ENCODE data around the gene TRIM50. TPM values are rescaled to one million over a fixed set of nuclear protein-coding genes. Genes with fewer than 3 reads are reported as not detected.

TRIM50 gene
- total RNA-seq, 1 experiment from 2014 or later: not detected

DNA sequence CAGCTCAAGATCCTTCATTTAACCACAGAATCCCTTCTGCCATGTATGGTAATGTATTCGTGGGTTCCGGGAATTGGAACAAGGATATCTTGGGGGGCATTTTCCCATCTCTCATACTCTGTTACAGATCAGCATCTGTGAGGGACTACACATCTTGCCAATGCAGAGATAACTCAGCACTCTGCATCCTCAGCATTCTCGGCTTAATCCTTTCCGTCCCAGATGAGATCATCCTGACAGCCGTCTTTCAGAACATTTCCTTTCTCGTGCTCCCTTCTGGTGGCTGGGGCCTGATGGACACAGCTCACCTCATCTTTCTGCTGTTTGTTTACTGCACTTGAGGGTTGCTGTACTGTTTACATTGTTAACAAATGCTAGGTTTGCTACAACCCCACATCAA is 25.4 kb upstream of the TRIM50 start:
- Histone ChIP-seq H3K27me3 (ENCODE audit: insufficient read depth, low read depth) (no peaks in the 10 kb centered on the region), H3K79me2 (ENCODE audit: low read depth) (no peaks in the 10 kb centered on the region), H3K4me3 (no peak overlapping the region), H4K20me1 (ENCODE audit: insufficient read depth) (no peaks in the 10 kb centered on the region), H3K4me2 (no peak overlapping the region), H3K27ac (no peak overlapping the region), H3K4me1 (replicated peaks; ENCODE audit: insufficient read depth) (peaks cover 9% of the 10 kb centered on the region), H3K9me3 (ENCODE audit: insufficient read depth, low read depth) (no peaks in the 10 kb centered on the region), H3K36me3 (ENCODE audit: low read depth) (no peaks in the 10 kb centered on the region), H3F3A (ENCODE audit: insufficient read depth, low read depth) (peaks cover 6% of the 10 kb centered on the region; the same call in 1 of the 2 replicates), H3K9me2 (ENCODE audit: insufficient read depth) (no peaks in the 10 kb centered on the region), H2AFZ (no peak overlapping the region)
- CTCF ChIA-PET: interaction anchor here (0.7 kb wide), 1 partner anchor 51 kb away, joined by 11 read pairs; no protein-coding TSS in a partner anchor
- DNase-seq: no peak
- no TSS peak for BruUV-seq (replicated peaks)
- TF ChIP-seq, protein P1, sequence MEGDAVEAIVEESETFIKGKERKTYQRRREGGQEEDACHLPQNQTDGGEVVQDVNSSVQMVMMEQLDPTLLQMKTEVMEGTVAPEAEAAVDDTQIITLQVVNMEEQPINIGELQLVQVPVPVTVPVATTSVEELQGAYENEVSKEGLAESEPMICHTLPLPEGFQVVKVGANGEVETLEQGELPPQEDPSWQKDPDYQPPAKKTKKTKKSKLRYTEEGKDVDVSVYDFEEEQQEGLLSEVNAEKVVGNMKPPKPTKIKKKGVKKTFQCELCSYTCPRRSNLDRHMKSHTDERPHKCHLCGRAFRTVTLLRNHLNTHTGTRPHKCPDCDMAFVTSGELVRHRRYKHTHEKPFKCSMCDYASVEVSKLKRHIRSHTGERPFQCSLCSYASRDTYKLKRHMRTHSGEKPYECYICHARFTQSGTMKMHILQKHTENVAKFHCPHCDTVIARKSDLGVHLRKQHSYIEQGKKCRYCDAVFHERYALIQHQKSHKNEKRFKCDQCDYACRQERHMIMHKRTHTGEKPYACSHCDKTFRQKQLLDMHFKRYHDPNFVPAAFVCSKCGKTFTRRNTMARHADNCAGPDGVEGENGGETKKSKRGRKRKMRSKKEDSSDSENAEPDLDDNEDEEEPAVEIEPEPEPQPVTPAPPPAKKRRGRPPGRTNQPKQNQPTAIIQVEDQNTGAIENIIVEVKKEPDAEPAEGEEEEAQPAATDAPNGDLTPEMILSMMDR (conservative IDR thresholded peaks at IDR 0.05): no peak
- POLR2A ChIA-PET (ENCODE audit: unreplicated experiment): no interaction called here
- intact Hi-C loops (cut with micrococcal nuclease; ENCODE audit: unreplicated experiment): no loop called here

DNA sequence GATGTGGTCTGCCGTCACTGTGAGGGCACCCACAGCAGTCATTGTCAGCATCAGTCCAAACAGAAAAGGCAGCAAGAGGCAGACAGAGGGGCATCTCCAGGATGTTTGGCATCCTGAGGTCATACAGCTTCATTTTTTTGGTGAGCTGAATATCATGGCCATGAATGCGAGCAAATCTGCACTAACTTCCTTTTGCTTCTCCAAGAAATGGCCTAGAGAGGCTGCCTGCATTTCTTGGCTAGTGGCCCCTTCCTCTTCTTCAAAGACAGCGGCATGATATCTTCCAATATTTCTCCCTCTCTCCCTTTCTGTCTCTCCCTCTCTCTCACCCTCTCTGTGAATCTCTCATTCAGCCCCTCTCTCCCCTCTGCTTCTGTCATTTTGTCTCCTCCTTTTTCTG is 24.9 kb upstream of the TRIM50 start:
- intact Hi-C loops (cut with micrococcal nuclease; ENCODE audit: unreplicated experiment): no loop called here
- peaks cover 1% of the 10 kb centered on the region; the same call in 1 of the 2 replicates for H3F3A ChIP-seq (ENCODE audit: insufficient read depth, low read depth)
- H3K4me1 ChIP-seq (replicated peaks; ENCODE audit: insufficient read depth): peaks cover 4% of the 10 kb centered on the region
- no TSS peak for BruUV-seq (replicated peaks)
- ChIA-PET POLR2A (ENCODE audit: unreplicated experiment) (interaction anchor here (0.5 kb wide), 1 partner anchor 47 kb away, joined by 4 read pairs; no protein-coding TSS in a partner anchor), CTCF (no interaction called here)
- no peak overlapping the region for H2AFZ ChIP-seq
- H3K4me2 ChIP-seq: no peak overlapping the region
- H3K9me2 ChIP-seq (ENCODE audit: insufficient read depth): no peaks in the 10 kb centered on the region
- H3K36me3 ChIP-seq (ENCODE audit: low read depth): no peaks in the 10 kb centered on the region
- no peak overlapping the region for H3K27ac ChIP-seq
- no peak for DNase-seq
- H3K4me3 ChIP-seq: no peak overlapping the region
- no peaks in the 10 kb centered on the region for H3K79me2 ChIP-seq (ENCODE audit: low read depth)
- H4K20me1 ChIP-seq (ENCODE audit: insufficient read depth): no peaks in the 10 kb centered on the region
- no peaks in the 10 kb centered on the region for H3K27me3 ChIP-seq (ENCODE audit: insufficient read depth, low read depth)
- TF ChIP-seq, protein P1 (conservative IDR thresholded peaks at IDR 0.05): no peak
- TF ChIP-seq EZH2 (IDR thresholded peaks at IDR 0.05; ENCODE audit: low read depth): no peak
- no peaks in the 10 kb centered on the region for H3K9me3 ChIP-seq (ENCODE audit: insufficient read depth, low read depth)

DNA sequence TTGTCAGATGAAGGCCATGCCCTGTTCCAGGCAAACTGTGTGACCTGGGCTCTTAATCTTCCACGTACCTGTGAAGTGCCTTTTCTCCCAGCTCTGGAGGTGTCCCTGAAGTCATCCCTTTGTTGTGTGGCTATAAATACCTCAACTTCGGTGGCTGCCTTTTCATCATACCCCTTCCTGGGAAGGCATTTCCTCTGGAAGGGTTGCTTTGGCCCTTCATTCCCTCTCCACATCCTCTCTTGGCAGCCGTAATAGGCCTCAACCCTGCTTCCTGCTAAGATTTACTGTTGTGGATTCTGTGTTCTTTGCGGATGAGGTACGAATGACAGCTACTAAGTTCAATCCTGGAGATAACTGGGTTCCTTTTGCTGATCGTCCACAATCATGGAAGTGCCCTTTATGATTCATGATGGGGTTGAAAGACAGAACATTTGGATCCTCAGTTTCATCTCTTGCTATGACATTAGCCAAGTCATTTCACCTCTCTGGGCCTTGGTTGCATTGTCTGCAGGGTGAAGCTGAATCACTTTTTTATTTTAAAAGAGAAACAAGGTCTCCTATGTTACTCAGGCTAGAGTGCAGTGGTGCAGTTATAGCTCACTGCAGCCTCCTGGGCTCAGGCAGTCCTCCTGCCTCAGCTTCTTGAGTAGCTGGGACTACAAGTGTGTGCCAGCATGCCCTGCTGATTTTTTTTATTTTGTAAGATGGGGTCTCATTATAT is 23.7 kb upstream of the TRIM50 start:
- Histone ChIP-seq H3K4me3 (no peak overlapping the region), H3K27ac (no peak overlapping the region), H3K27me3 (ENCODE audit: insufficient read depth, low read depth) (no peaks in the 10 kb centered on the region), H3K9me2 (ENCODE audit: insufficient read depth) (no peaks in the 10 kb centered on the region), H3K4me1 (replicated peaks; ENCODE audit: insufficient read depth) (no peaks in the 10 kb centered on the region), H3K4me2 (no peak overlapping the region), H4K20me1 (ENCODE audit: insufficient read depth) (no peaks in the 10 kb centered on the region), H2AFZ (no peak overlapping the region), H3F3A (ENCODE audit: insufficient read depth, low read depth) (no peaks in the 10 kb centered on the region), H3K36me3 (ENCODE audit: low read depth) (no peaks in the 10 kb centered on the region), H3K79me2 (ENCODE audit: low read depth) (no peaks in the 10 kb centered on the region), H3K9me3 (ENCODE audit: insufficient read depth, low read depth) (no peaks in the 10 kb centered on the region)
- BruUV-seq (replicated peaks): no TSS peak
- DNase-seq: no peak
- ChIA-PET POLR2A (ENCODE audit: unreplicated experiment) (no interaction called here), CTCF (no interaction called here)
- TF ChIP-seq, protein P1 (conservative IDR thresholded peaks at IDR 0.05): no peak
- TF ChIP-seq EZH2 (IDR thresholded peaks at IDR 0.05; ENCODE audit: low read depth): no peak
- intact Hi-C loops (cut with micrococcal nuclease; ENCODE audit: unreplicated experiment): no loop called here

Data from PC-9 (cell line).